SKM-1 treated with dmso at 0.1 percent for 144 hours (cell line): ENCODE measurements around the gene DOK6.

Experiments
- DNase-seq: peaks from one replicate; lab custom pipeline; 2025; ENCODE audit not compliant: unreplicated experiment; lab: John Stamatoyannopoulos, UW

Gene DOK6

GRCh38 chr18:69895066-69896047 lies 494.7 kb downstream of the DOK6 start:
- DNase-seq = no peak

GRCh38 chr18:69897397-69898108 lies 496.9 kb downstream of the DOK6 start:
- DNase-seq = no peak

- DNase-seq = no peak
These were observed 497.7 kb downstream of the DOK6 start for GRCh38 chr18:69898241-69898861.
